IMR-90 (cell line): Measurements from ENCODE around the gene ISCU. TPM values are rescaled to one million over a fixed set of nuclear protein-coding genes. Genes with fewer than 3 reads are reported as not detected.

ENCODE experiments used
- ATAC-seq: fragments of 200-7000 bp; cut with Tn5 transposase; 2 replicates; pipeline ENCODE4 v1.9.1; 2020; ENCODE audit warnings: low read depth, mild to moderate bottlenecking, moderate library complexity
- BruUV-seq: library from RNA; stranded (reverse); fragments of 400-500 nt; replicated peaks from 2 replicates; lab custom pipeline; 2021; lab: Mats Ljungman, UMichigan
- CTCF ChIA-PET: fragments of 300-600 bp; formaldehyde crosslinking; extraction: SDS; loops from one replicate; lab custom pipeline; 2021; ENCODE audit warnings: antibody characterized with exemption; lab: Yijun Ruan, JAX
- POLR2A ChIA-PET: fragments of 300-600 bp; sonication (Branson Sonifier 250); formaldehyde crosslinking; loops from one replicate; lab custom pipeline; 2022; ENCODE audit warnings: antibody characterized with exemption; ENCODE audit not compliant: unreplicated experiment; lab: Charles Lee
- DNase-seq: peaks from one replicate; pipeline ENCODE4 v3.0.0; 2013
- H2AFZ ChIP-seq: replicated peaks from 2 replicates; pipeline ENCODE3; 2013; ENCODE audit warnings: low read length, mild to moderate bottlenecking; ENCODE audit not compliant: poor library complexity
- H2AK5ac ChIP-seq: 2 replicates; pipeline ENCODE4 v1.6.1; 2013; ENCODE audit warnings: low read depth, low read length, inconsistent platforms
- H2AK9ac ChIP-seq: replicated peaks from 2 replicates; pipeline ENCODE3; 2013; ENCODE audit warnings: mild to moderate bottlenecking, low read depth, low read length, moderate library complexity; ENCODE audit not compliant: poor library complexity
- H2BK120ac ChIP-seq: 2 replicates; pipeline ENCODE4 v1.6.1; 2013; ENCODE audit warnings: low read depth, low read length, inconsistent platforms
- H2BK15ac ChIP-seq: 3 replicates; pipeline ENCODE4 v1.6.1; 2013; ENCODE audit warnings: low read depth, low read length, inconsistent platforms
- H2BK20ac ChIP-seq: 2 replicates; pipeline ENCODE4 v1.6.1; 2013; ENCODE audit warnings: low read depth, mild to moderate bottlenecking, inconsistent platforms, low read length, moderate library complexity
- H2BK5ac ChIP-seq: 2 replicates; pipeline ENCODE4 v1.6.1; 2013; ENCODE audit warnings: mild to moderate bottlenecking, low read depth, low read length, inconsistent platforms; ENCODE audit not compliant: poor library complexity, severe bottlenecking
- H3K14ac ChIP-seq: replicated peaks from 2 replicates; pipeline ENCODE4 v1.6.1; 2013; ENCODE audit warnings: low read depth, low read length, inconsistent platforms
- H3K18ac ChIP-seq: 2 replicates; pipeline ENCODE4 v1.6.1; 2013; ENCODE audit warnings: low read depth, low read length, control low read depth
- H3K23ac ChIP-seq: 2 replicates; pipeline ENCODE4 v1.6.1; 2013; ENCODE audit warnings: low read depth, low read length, inconsistent platforms
- H3K27ac ChIP-seq: 2 replicates; pipeline ENCODE4 v1.5.1; 2013; ENCODE audit warnings: mild to moderate bottlenecking, control low read depth, low read length; ENCODE audit not compliant: insufficient read depth
- H3K27me3 ChIP-seq: 2 replicates; pipeline ENCODE4 v1.6.1; 2013; ENCODE audit warnings: low read length; ENCODE audit not compliant: control insufficient read depth, insufficient read depth
- H3K36me3 ChIP-seq: 2 replicates; pipeline ENCODE4 v1.6.1; 2013; ENCODE audit warnings: low read length, mixed read lengths; ENCODE audit not compliant: control insufficient read depth, insufficient read depth
- H3K4ac ChIP-seq: 2 replicates; pipeline ENCODE4 v1.6.1; 2013; ENCODE audit warnings: low read depth, low read length, inconsistent platforms
- H3K4me1 ChIP-seq: 2 replicates; pipeline ENCODE4 v1.6.1; 2013; ENCODE audit warnings: low read length, mixed read lengths; ENCODE audit not compliant: control insufficient read depth, insufficient read depth
- H3K4me2 ChIP-seq: 2 replicates; pipeline ENCODE4 v1.6.1; 2013; ENCODE audit warnings: low read depth, mild to moderate bottlenecking, control low read depth, low read length, moderate library complexity
- H3K4me3 ChIP-seq: 2 replicates; pipeline ENCODE4 v1.5.1; 2013; ENCODE audit warnings: low read depth, mild to moderate bottlenecking, control low read depth, low read length, moderate library complexity; ENCODE audit not compliant: insufficient read depth
- H3K56ac ChIP-seq: 2 replicates; pipeline ENCODE4 v1.6.1; 2013; ENCODE audit warnings: low read length, inconsistent platforms; ENCODE audit not compliant: insufficient read depth; ENCODE audit errors: extremely low read depth
- H3K79me1 ChIP-seq, 2 experiments: 2 replicates each; pipeline ENCODE4 v1.6.1; 2013; ENCODE audit warnings: low read length in 2 of 2, inconsistent platforms in 1 of 2, low read depth in 1 of 2
- H3K9ac ChIP-seq: 2 replicates; pipeline ENCODE4 v1.6.1; 2013; ENCODE audit warnings: low read depth, low read length, control low read depth
- H3K9me1 ChIP-seq: 2 replicates; pipeline ENCODE4 v1.6.1; 2013; ENCODE audit warnings: low read length, inconsistent platforms; ENCODE audit not compliant: insufficient read depth
- H3K9me3 ChIP-seq: 2 replicates; pipeline ENCODE4 v1.6.1; 2013; ENCODE audit warnings: low read length; ENCODE audit not compliant: control insufficient read depth, insufficient read depth
- H4K20me1 ChIP-seq: 2 replicates; pipeline ENCODE4 v1.6.1; 2013; ENCODE audit warnings: low read length, inconsistent platforms; ENCODE audit not compliant: insufficient read depth
- H4K5ac ChIP-seq: 2 replicates; pipeline ENCODE4 v1.6.1; 2013; ENCODE audit warnings: mild to moderate bottlenecking, low read depth, low read length, control low read depth
- H4K8ac ChIP-seq, 2 experiments: 2 replicates each; pipeline ENCODE4 v1.6.1; 2013; ENCODE audit warnings: low read depth in 2 of 2, low read length in 2 of 2, control low read depth in 1 of 2, inconsistent platforms in 1 of 2
- H4K91ac ChIP-seq: 2 replicates; pipeline ENCODE4 v1.6.1; 2013; ENCODE audit warnings: low read depth, low read length, inconsistent platforms; ENCODE audit not compliant: insufficient read depth
- CEBPB ChIP-seq: IDR thresholded peaks from 2 replicates; pipeline ENCODE4 v1.6.1; 2012; ENCODE audit warnings: low read depth, low read length, improper control_type of control experiment
- CHD1 ChIP-seq: IDR thresholded peaks from 2 replicates; pipeline ENCODE4 v1.6.1; 2012; ENCODE audit warnings: low read depth, low read length, improper control_type of control experiment
- RAD21 ChIP-seq: IDR thresholded peaks from 2 replicates; pipeline ENCODE4 v1.6.1; 2012; ENCODE audit warnings: low read length, improper control_type of control experiment
- RCOR1 ChIP-seq: IDR thresholded peaks from 2 replicates; pipeline ENCODE4 v1.6.1; 2012; ENCODE audit warnings: mild to moderate bottlenecking, low read length, improper control_type of control experiment; ENCODE audit not compliant: insufficient replicate concordance
- WGBS, 2 experiments: methylation state at CpG; one replicate each; pipeline versions ENCODE4 v1.1.5 to v1.1.7; 2013; ENCODE audit warnings: missing lambda C conversion rate in 2 of 2; ENCODE audit not compliant: insufficient read length in 1 of 2; ENCODE audit errors: extremely low coverage in 2 of 2; 5-methylcytosine and 5-hydroxymethylcytosine counted together
- dilution Hi-C: fragments of 300-500 bp; cut with HindIII; formaldehyde crosslinking; loops from one replicate; pipeline ENCODE4 v1.14.3; 2018; ENCODE audit warnings: low sequenced_read_pairs; ENCODE audit not compliant: unreplicated experiment
- in situ Hi-C: fragments of 300-500 bp; cut with MboI; formaldehyde crosslinking; loops from 3 replicates; pipeline ENCODE4 v1.14.3; 2019; ENCODE audit warnings: low sequenced_read_pairs, inconsistent platforms, mixed read lengths
- intact Hi-C: fragments of 100-400 bp; cut with micrococcal nuclease; formaldehyde crosslinking; loops from 2 replicates; pipeline ENCODE4 v1.10.0; 2022
- polyA plus RNA-seq, 3 experiments: library from polyadenylated mRNA; depleted of rRNA; stranded (reverse); fragments of >200 nt; gene quantifications; 2 replicates each; pipeline ENCODE4 v1.2.3, GENCODE V29; 2012; ENCODE audit warnings: low replicate concordance in 1 of 3
- total RNA-seq: library from RNA; depleted of rRNA; stranded (reverse); fragments of >200 nt; gene quantifications from 2 replicates; pipeline ENCODE4 v1.2.3, GENCODE V29; 2012

The ISCU gene
- total and polyA plus RNA-seq, 2 of the 4 experiments (the other 2 are of a cell fraction), result 52.7 to 87.2 TPM

DNA sequence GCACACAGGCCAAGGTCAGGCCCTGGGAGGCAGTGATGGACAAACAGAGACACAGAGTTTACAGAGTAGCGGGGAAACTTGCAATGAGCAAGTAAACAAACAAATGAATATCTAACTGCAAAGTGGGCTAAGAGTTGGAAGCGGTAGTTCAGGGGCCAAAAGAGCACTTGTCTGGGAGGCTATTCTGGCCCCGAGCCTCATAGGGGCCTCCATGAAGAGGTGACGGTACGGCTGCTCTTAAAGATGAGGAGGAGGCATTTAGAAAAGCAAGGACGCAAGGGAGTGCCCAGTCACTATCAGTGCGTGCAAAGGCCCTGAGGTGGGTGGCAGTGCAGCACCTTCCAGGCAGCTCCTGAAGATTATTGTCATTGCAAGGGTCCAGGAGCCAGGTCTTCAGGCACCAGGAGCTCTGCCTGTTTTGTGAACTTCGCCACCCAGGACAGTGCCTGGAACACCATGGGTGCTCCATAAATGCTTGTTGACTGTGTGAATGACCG is 39.9 kb downstream of the ISCU start (continued):
- TF ChIP-seq RCOR1 (no peak), RAD21 (no peak), CHD1 (no peak)

- no peak overlapping the region for H4K5ac ChIP-seq
- no peak overlapping the region for H3K4me2 ChIP-seq
- H3K27me3 ChIP-seq, result no peaks in the 10 kb centered on the region
- WGBS, 2 experiments, result 100% methylated on average over 3 of the region's 15 CpGs; no CpG with 5 or more reads in 1 of the 2 experiments
- H2BK20ac ChIP-seq, result no peak overlapping the region
- intact Hi-C loops, result no loop called here
- no peak overlapping the region for H4K8ac ChIP-seq
- no peak overlapping the region for H3K4me3 ChIP-seq
- no peak overlapping the region for H3K18ac ChIP-seq
- H2AK5ac ChIP-seq, result no peak overlapping the region
- no peaks in the 10 kb centered on the region for H3K9me1 ChIP-seq
- in situ Hi-C loops, result no loop called here
- H3K9ac ChIP-seq, result no peak overlapping the region
- peaks cover 4% of the 10 kb centered on the region; the same call in 1 of the 2 replicates for H3K4me1 ChIP-seq
- no peak overlapping the region for H3K4ac ChIP-seq
- H2BK15ac ChIP-seq, result no peak overlapping the region
- BruUV-seq, result no TSS peak
- ChIA-PET POLR2A (no interaction called here), CTCF (no interaction called here)
- no peak overlapping the region for H3K23ac ChIP-seq
- no peaks in the 10 kb centered on the region for H4K20me1 ChIP-seq
- dilution Hi-C loops, result no loop called here
- H3K27ac ChIP-seq, result no peak overlapping the region
- no peaks in the 10 kb centered on the region for H3K36me3 ChIP-seq
- no peak overlapping the region for H4K91ac ChIP-seq
- no peak overlapping the region for H2BK5ac ChIP-seq
- H2AFZ ChIP-seq, result no peak overlapping the region
- no peak overlapping the region for H3K56ac ChIP-seq
- H3K14ac ChIP-seq, result no peak overlapping the region
- no peaks in the 10 kb centered on the region for H3K79me1 ChIP-seq
- DNase-seq, result no peak
- no peak for ATAC-seq
- no peak overlapping the region for H2AK9ac ChIP-seq
- no peak for TF ChIP-seq CEBPB
- H3K9me3 ChIP-seq, result no peaks in the 10 kb centered on the region
- no peak overlapping the region for H2BK120ac ChIP-seq
These were observed 40.7 kb downstream of the ISCU start for GRCh38 chr12:108602976-108603704.
